HepG2 (cell line): Measurements from ENCODE around the gene URB1. TPM values are rescaled to one million over a fixed set of nuclear protein-coding genes. Genes with fewer than 3 reads are reported as not detected.

Experiments used
- ATAC-seq: fragments of 200-7000 bp; cut with Tn5 transposase; 3 replicates; pipeline ENCODE4 v1.9.1; 2020; ENCODE audit warnings: mild to moderate bottlenecking, moderate library complexity
- BruUV-seq: library from RNA; stranded (reverse); fragments of 400-500 nt; replicated peaks from 2 replicates; lab custom pipeline; 2021; lab: Mats Ljungman, UMichigan
- CTCF ChIA-PET: fragments of 300-600 bp; formaldehyde crosslinking; extraction: SDS; loops from one replicate; lab custom pipeline; 2021; ENCODE audit warnings: low total read pairs, inconsistent platforms, low intra/inter-chr PET ratio; lab: Yijun Ruan, JAX
- POLR2A ChIA-PET: fragments of 350-600 bp; sonication (Branson Sonifier 250); formaldehyde crosslinking; loops from one replicate; lab custom pipeline; 2020; ENCODE audit warnings: antibody characterized with exemption, inconsistent platforms; lab: Yijun Ruan, JAX
- DNase-seq: peaks from one replicate; pipeline ENCODE4 v3.0.0-alpha.2; 2015; ENCODE audit warnings: low spot score
- FAIRE-seq: peaks from 3 replicates; lab custom pipeline; 2011; peaks lifted over from hg19 to GRCh38; lab: Jason Lieb, UNC
- H2AFZ ChIP-seq: one replicate; pipeline ENCODE4 v1.6.1; 2011; ENCODE audit warnings: low read length, inconsistent platforms
- H3K27ac ChIP-seq: fragments of 300-600 bp; 3 replicates; pipeline ENCODE4 v1.8.0; 2011; ENCODE audit warnings: mixed run types, mild to moderate bottlenecking, mixed read lengths, low read length, inconsistent platforms; ENCODE audit not compliant: insufficient read depth; ENCODE audit errors: extremely low read length
- H3K27me3 ChIP-seq, 2 experiments: fragments of 200-600 bp in 1 of 2; 2 replicates in 1 of 2; 3 replicates in 1 of 2; pipeline versions ENCODE4 v1.6.0 to v1.8.0; 2011; ENCODE audit warnings: low read length in 2 of 2, mild to moderate bottlenecking in 2 of 2, moderate library complexity in 2 of 2, inconsistent platforms in 1 of 2; ENCODE audit not compliant: insufficient read depth in 2 of 2, control insufficient read depth in 1 of 2
- H3K36me3 ChIP-seq, 2 experiments: fragments of 200-600 bp in 1 of 2; replicated peaks in 1 of 2; 2 replicates in 1 of 2; 3 replicates in 1 of 2; pipeline versions ENCODE4 v1.5.1 to v1.8.0; 2011; ENCODE audit warnings: low read length in 2 of 2, inconsistent platforms in 1 of 2; ENCODE audit not compliant: insufficient read depth in 2 of 2, control insufficient read depth in 1 of 2
- H3K4me1 ChIP-seq: 2 replicates; pipeline ENCODE4 v1.5.1; 2012; ENCODE audit warnings: low read length, inconsistent platforms; ENCODE audit not compliant: insufficient read depth
- H3K4me2 ChIP-seq: 2 replicates; pipeline ENCODE4 v1.6.0; 2011; ENCODE audit warnings: low read depth, low read length, inconsistent platforms
- H3K4me3 ChIP-seq, 3 experiments: fragments of 200-600 bp in 1 of 3; sonication (generic), shearing (Covaris generic) in 1 of 3; replicated peaks in 1 of 3; 2 replicates each; pipeline ENCODE4 v1.5.1; 2011 to 2016; ENCODE audit warnings: low read length in 3 of 3, inconsistent platforms in 2 of 3, low read depth in 2 of 3, mild to moderate bottlenecking in 2 of 3, control low read depth in 1 of 3, mixed read lengths in 1 of 3; ENCODE audit not compliant: insufficient read depth in 1 of 3
- H3K79me2 ChIP-seq: one replicate; pipeline ENCODE4 v1.6.1; 2011; ENCODE audit warnings: low read length, inconsistent platforms; ENCODE audit not compliant: insufficient read depth
- H3K9ac ChIP-seq: 2 replicates; pipeline ENCODE4 v1.6.0; 2011; ENCODE audit warnings: mild to moderate bottlenecking, low read depth, low read length, inconsistent platforms; ENCODE audit not compliant: insufficient read depth
- H3K9me3 ChIP-seq: 2 replicates; pipeline ENCODE4 v1.5.1; 2012; ENCODE audit warnings: mild to moderate bottlenecking, low read length
- H4K20me1 ChIP-seq: 2 replicates; pipeline ENCODE4 v1.6.0; 2011; ENCODE audit warnings: inconsistent platforms, mild to moderate bottlenecking, low read length, moderate library complexity; ENCODE audit not compliant: insufficient read depth
- DZIP1 ChIP-seq: sonication (generic); formaldehyde crosslinking; IDR thresholded peaks from 2 replicates; pipeline ENCODE4 v1.5.0; 2020; ENCODE audit warnings: mild to moderate bottlenecking, missing genetic modification reagents
- NFIB ChIP-seq: sonication (generic); formaldehyde crosslinking; IDR thresholded peaks from 2 replicates; pipeline ENCODE4 v1.9.0; 2021; ENCODE audit warnings: missing genetic modification reagents, mild to moderate bottlenecking, borderline replicate concordance
- SMAD3 ChIP-seq: sonication (generic); formaldehyde crosslinking; IDR thresholded peaks from 2 replicates; pipeline ENCODE4 v1.4.0; 2020; ENCODE audit warnings: missing genetic modification reagents
- TCF7L2 ChIP-seq: IDR thresholded peaks from 2 replicates; pipeline ENCODE4 v1.6.1; 2011; ENCODE audit warnings: mild to moderate bottlenecking, low read depth, low read length, moderate library complexity
- YY1 ChIP-seq: IDR thresholded peaks from 2 replicates; pipeline ENCODE4 v1.6.1; 2011; ENCODE audit warnings: low read length, low read depth, moderate library complexity, mild to moderate bottlenecking; ENCODE audit not compliant: insufficient read depth, insufficient replicate concordance
- ZNF280D ChIP-seq: sonication (generic); formaldehyde crosslinking; IDR thresholded peaks from 2 replicates; pipeline ENCODE4 v1.5.1; 2020; ENCODE audit warnings: mild to moderate bottlenecking, missing genetic modification reagents
- ZSCAN5A ChIP-seq: sonication (generic); formaldehyde crosslinking; IDR thresholded peaks from 2 replicates; pipeline ENCODE4 v1.8.0; 2022; ENCODE audit warnings: mild to moderate bottlenecking, missing genetic modification reagents, borderline replicate concordance
- WGBS: methylation state at CpG from one replicate; pipeline ENCODE4 v1.1.6; 2017; ENCODE audit warnings: low lambda C conversion rate; 5-methylcytosine and 5-hydroxymethylcytosine counted together
- in situ Hi-C: cut with HindIII; loops from 2 replicates; pipeline ENCODE4 v1.10.0; 2017; ENCODE audit warnings: low pct_unique_long_range_greater_than_20kb; ENCODE audit not compliant: extremely low pct_ligation_motif_present
- intact Hi-C: fragments of 100-400 bp; cut with micrococcal nuclease; formaldehyde crosslinking; loops from one replicate; pipeline ENCODE4 v1.10.0; 2022; ENCODE audit not compliant: unreplicated experiment
- polyA plus RNA-seq, 8 experiments: library from polyadenylated mRNA; depleted of rRNA in 3 of 8; stranded (reverse) in 7 of 8; unstranded in 1 of 8; fragments of >200 nt; fragmentation: Illumina TruSeq in 4 of 8; extraction: Trizol in 4 of 8; gene quantifications; 2 replicates each; pipeline versions ENCODE4 v1.2.1 to v1.2.3, GENCODE V29; 2011 to 2016; ENCODE audit warnings: low read depth in 4 of 8, missing spikeins in 1 of 8, mixed read lengths in 1 of 8; ENCODE audit not compliant: insufficient read depth in 1 of 8
- total RNA-seq, 5 experiments: library from RNA; depleted of rRNA; stranded (reverse); fragments of >200 nt; fragmentation: Illumina TruSeq; extraction: Trizol; gene quantifications; 2 replicates each; pipeline ENCODE4 v1.2.3, GENCODE V29; 2016; ENCODE audit warnings: low read depth in 1 of 5

Gene URB1
- total and polyA plus RNA-seq, 2 of the 13 experiments (the other 11 are each of a cell fraction or from before 2014, with no cell fraction given), result 4.5 to 16.7 TPM

- Histone ChIP-seq H3K4me3 (no peak overlapping the region), H3K27me3 (no peaks in the 10 kb centered on the region), H3K9ac (no peak overlapping the region), H2AFZ (no peak overlapping the region), H3K36me3 (peaks cover 60 to 97% of the 10 kb centered on the region in 2 experiments), H4K20me1 (no peaks in the 10 kb centered on the region), H3K79me2 (no peaks in the 10 kb centered on the region), H3K27ac (no peak overlapping the region), H3K4me1 (no peaks in the 10 kb centered on the region), H3K9me3 (no peaks in the 10 kb centered on the region), H3K4me2 (no peak overlapping the region)
- ATAC-seq (no peak), FAIRE-seq (no peak), DNase-seq (no peak)
- 99% methylated on average over 11 of the region's 16 CpGs for WGBS
- ChIA-PET CTCF (no interaction called here), POLR2A (no interaction called here)
- no peak for TF ChIP-seq ZNF280D
- TF ChIP-seq DZIP1 (CRISPR knock-in tag), result no peak
- no peak for TF ChIP-seq NFIB
- TF ChIP-seq YY1, result no peak
- no peak for TF ChIP-seq TCF7L2
- no peak for TF ChIP-seq ZSCAN5A
- no peak for TF ChIP-seq SMAD3 (CRISPR knock-in tag)
- no TSS peak for BruUV-seq
- intact Hi-C loops, result no loop called here
- in situ Hi-C loops, result no loop called here
These were observed 43.4 kb downstream of the URB1 start for GRCh38 chr21:32349333-32349944.
